GM18508 (cell line): ENCODE results near the gene S100A13.
"Not testable (repeated sequence)": the region's sequence is repeated elsewhere in the genome, so short reads cannot be mapped to it uniquely, and the experiment has no call there.

Experiments used
- ATAC-seq: cut with Tn5 transposase; IDR thresholded peaks from one replicate; pipeline ENCODE4 v1.9.1; 2021; ENCODE audit warnings: moderate number of reproducible peaks; ENCODE audit not compliant: insufficient read depth, unreplicated experiment

The S100A13 gene

GRCh38 chr1:153609585-153609907 is 17.8 kb downstream of the S100A13 start:
- no peak for ATAC-seq

- ATAC-seq, result no peak
These were observed 18.3 kb downstream of the S100A13 start for GRCh38 chr1:153608742-153609584.

DNA sequence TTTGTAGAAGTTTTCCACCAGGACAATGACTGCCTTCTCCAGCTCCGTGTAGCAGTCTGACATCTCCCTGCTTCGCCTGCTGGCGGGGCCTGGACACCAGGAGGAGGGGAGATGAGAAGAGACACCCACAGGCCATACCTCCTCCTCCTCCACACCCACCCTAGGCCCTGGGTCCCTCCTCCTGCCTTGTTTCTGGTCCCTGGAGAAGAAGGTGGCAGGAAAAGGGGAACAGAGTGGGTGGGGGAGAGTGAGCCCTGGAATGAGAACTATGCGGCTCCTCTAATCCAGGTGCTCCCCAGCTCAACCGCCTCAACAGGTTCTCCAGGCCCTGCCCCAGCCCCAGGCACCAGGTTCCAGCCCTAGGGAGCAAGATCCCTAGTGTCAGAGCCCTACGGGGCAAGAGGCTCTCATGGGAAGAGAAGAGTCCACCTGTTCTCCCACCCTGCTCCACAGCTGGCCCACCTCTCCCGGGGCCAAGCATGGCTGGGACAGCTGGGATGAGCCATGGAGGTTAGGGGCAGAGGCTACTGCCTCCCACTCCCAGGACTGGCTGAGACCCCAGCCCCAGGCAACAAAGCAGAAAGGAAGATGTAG is 19.1 kb downstream of the S100A13 start:
- ATAC-seq, result no peak

DNA sequence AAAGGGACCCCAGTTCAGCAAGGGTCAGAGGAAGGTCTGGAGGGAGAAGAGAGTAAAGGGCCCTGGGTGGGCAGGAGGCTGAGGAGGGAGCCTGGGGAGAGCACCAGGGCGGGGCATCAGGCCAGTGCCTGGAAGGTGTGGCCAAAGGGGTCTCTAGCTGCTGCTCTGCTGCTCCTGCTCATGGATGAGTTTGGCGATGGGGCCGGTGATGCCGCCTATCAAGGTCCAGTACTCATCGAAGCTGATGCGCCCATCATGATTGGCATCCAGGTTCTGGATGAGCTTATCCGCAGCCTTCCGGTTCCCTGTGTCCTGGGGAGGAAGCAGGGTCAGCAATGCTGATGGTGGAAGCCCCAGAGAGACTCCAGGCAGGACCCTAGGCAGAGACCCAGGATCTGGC is 19.9 kb downstream of the S100A13 start:
- no peak for ATAC-seq

DNA sequence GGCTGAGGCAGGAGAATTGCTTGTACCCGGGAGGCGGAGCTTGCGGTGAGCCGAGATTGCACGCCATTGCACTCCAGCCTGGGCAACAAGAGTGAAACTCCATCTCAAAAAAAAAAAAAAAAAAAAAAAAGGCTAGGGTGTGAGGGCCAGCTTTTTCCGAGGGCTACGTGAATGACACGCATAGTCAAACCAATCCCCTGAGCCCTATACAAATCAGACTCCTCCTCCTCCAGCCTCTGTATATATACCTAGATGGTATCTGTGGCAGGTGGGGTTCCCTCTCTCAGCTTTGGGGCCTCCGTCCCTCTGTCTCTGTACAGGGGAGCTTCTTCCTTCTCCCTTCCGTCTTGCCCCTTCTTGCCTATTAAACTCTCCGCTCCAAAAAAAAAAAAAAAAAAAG is 21.1 kb downstream of the S100A13 start:
- ATAC-seq, result no peak

GRCh38 chr1:153602749-153603148 is 24.6 kb downstream of the S100A13 start:
- no peak for ATAC-seq

GRCh38 chr1:153599847-153600246 is 27.5 kb downstream of the S100A13 start:
- ATAC-seq, result no peak

GRCh38 chr1:153598309-153599172 is 28.8 kb downstream of the S100A13 start:
- peak; percentile 93 for ATAC-seq

DNA sequence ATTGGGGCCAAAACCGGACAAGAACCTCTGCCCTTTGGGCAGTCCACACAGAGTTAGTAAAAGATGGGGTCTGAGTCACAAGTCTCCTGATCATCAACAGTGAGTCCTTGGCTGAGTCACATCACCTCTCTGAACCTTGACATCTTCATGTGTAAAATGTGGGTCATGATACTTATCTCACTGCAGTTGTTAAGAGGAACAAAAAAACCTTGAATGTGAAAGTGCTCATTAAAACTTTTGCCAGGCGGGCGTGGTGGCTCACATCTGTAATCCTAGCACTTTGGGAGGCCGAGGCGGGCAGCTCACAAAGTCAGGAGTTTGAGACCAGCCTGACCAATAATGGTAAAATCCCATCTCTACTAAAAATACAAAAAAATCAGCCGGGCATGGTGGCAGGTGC is 30.1 kb downstream of the S100A13 start:
- ATAC-seq, result no peak

- ATAC-seq, result no peak
These were observed 34.6 kb downstream of the S100A13 start for GRCh38 chr1:153592748-153593147.

GRCh38 chr1:153588482-153588881 is 38.8 kb downstream of the S100A13 start:
- ATAC-seq, result no peak

DNA sequence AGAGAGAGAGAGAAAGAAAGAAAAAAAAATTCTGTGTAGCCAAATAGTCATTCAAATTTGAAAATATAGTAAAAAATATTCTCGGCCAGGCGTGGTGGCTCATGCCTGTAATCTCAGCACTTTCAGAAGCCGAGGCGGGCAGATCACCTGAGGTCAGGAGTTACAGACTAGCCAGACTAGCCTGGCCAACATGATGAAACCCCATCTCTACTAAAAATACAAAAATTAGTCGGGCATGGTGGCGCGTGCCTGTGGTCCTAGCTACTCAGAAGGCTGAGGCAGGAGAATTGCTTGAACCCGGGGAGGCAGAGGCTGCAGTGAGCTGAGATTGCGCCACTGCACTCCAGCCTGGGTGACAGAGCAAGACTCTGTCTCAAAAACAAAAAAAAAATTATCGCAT is 39.3 kb downstream of the S100A13 start:
- not testable (repeated sequence) for ATAC-seq

GRCh38 chr1:153587314-153587713 is 40.0 kb downstream of the S100A13 start:
- no peak for ATAC-seq

GRCh38 chr1:153586347-153586746 is 41.0 kb downstream of the S100A13 start:
- ATAC-seq, result no peak

DNA sequence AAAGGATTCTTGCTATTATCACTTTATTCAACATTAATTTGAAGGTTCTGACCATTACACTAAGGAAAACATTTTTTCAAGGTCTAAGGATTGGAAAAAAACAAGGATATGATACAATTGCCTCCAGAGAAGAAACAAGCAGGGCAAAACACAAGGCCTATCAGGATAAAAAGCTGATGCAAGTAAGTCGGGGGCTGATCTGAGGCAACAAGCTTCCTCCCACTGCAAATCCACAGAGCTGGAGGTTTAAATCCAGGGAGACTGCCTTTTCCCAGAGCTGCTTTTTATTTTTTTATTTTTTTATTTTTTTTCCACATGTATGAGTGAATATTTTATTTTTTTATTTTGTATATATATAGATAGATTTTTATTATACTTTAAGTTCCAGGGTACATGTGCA is 42.3 kb downstream of the S100A13 start:
- no peak for ATAC-seq

DNA sequence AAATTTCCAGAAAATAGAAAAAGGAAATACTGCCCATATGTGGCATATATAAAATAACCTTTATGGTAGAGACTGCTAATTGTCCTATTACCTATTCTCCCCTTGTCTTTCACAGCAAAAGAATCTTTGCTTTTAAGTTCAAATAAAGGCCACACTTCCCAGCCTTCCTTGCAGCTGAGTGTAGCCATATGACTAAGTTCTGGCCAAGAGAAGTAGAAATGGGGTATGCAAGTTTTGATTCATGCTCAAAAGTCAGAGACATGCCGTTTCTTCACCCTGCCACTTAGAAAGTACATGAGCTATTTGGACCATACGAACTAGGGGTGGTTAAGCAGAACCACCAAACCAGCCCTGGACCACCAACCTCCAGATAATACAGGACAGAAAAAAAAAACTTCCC is 43.3 kb downstream of the S100A13 start:
- no peak for ATAC-seq

DNA sequence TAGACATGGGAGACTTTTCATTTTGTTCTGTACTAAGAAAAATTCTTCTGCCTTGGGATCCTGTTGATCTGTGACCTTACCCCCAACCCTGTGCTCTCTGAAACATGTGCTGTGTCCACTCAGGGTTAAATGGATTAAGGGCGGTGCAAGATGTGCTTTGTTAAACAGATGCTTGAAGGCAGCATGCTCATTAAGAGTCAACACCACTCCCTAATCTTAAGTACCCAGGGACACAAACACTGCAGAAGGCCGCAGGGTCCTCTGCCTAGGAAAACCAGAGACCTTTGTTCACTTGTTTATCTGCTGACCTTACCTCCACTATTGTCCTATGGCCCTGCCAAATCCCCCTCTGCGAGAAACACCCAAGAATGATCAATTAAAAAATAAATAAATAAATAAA is 43.8 kb downstream of the S100A13 start:
- not testable (repeated sequence) for ATAC-seq

GRCh38 chr1:153582836-153583235 is 44.5 kb downstream of the S100A13 start:
- ATAC-seq, result not testable (repeated sequence)

DNA sequence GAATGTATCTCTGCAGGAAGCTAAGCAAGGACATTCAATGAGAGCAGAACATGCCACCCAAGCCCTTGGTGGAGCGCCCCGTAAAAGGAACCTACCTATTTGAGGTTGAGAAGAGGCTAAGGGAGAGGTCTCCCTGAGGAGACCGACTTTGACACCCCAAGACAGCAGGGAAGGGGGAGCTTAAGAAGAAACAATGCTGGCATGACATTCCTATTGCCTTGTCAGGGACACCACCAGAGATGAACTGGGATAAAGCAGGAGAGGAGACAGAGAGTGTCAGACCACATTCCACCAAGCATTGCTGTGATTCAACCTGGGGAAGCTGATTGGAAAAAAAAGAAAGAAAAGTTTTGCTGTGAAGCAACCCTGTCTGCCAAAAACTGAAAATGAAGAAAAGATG is 48.4 kb downstream of the S100A13 start:
- ATAC-seq, result no peak

- ATAC-seq, result no peak
These were observed 48.8 kb downstream of the S100A13 start for GRCh38 chr1:153578490-153578889.

DNA sequence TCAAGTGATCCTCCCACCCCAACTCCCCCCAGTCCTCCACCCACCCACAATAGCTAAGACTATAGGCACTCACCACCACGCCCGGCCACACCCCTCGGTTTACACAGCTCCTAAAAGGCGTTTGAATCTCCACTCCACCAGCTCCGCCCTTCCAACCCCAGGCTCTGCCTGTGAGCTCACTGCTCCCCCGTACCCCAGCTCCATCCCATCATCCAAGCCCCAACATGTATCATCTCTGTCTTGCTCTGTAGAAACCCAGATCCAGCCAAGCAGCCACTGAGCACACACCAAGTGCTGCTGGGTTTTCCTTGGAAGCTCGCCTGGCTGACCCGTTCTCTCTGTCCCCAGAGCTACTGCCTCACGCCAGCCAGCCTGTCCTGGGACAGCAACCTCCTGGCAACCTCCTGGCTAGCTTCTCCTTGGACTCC is 49.7 kb downstream of the S100A13 start:
- no peak for ATAC-seq
